GM19099 (cell line): ENCODE data around the gene RAD9B.

Experiments
- POLR2A ChIP-seq: IDR thresholded peaks from 3 replicates; pipeline ENCODE4 v1.6.1; 2011; ENCODE audit warnings: low read depth; ENCODE audit not compliant: insufficient read length; ENCODE audit errors: extremely low read depth

Gene RAD9B

DNA sequence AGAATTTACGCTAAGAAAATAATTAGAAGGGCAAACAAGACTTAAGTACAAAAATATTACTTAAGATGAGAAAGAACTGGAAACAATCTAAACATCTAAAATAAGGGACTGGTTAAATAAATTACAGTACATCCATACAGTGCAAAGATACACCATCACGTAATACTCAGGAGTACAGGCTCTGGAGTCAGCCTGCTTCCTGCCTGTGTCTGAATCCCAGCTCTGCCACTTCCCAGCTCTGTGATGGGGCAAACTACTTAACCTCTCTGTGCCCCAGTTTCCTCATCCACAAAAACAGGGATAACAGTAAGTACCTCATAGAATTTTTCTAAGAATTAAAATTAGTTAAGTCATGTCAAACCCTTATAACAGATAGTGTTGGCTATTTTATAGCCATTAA, 45.0 kb downstream of the RAD9B start:
- no peak for TF ChIP-seq POLR2A

DNA sequence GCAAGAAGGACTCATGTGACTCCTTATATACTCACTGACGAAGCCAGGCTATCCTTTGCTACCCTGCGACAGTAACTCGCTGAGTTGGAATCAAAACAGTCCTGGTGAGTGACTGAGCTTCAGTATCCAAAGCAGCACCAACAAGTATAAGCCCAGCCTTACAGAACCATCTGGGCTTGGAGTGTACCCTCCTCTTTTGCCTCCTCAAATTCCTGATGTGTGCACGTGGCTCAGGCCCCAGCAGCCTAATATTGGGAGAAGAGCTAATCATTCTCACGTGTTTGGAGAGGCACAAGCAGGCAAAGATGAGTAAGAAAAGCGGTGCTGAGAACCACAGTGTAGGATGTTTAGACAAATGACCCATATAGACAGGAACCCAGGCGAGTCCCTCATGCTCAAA, 46.5 kb downstream of the RAD9B start:
- TF ChIP-seq POLR2A: no peak

DNA sequence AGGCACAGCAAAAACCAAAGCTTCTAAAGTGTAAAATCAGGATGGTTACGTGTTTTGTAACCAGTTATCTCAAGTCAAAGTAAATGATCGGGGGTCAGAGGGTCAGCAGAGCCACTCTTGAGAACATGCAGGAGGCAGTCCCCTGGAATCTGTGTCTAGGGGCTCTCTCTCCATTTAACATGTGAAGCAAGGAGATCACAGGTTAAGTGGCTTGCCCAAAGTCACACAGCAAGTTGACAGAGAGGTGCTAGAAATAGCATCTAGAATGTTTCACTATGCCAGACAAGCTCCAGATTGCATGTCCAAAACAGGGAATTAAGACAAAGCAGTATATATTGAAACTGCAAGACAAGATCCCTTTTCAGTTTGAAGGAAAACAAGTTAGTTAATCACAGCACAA, 47.6 kb downstream of the RAD9B start:
- no peak for TF ChIP-seq POLR2A

- no peak for TF ChIP-seq POLR2A
These were observed 48.9 kb downstream of the RAD9B start for GRCh38 chr12:110550981-110551380.
